ENCODE results near the gene KLHL13.

DNA sequence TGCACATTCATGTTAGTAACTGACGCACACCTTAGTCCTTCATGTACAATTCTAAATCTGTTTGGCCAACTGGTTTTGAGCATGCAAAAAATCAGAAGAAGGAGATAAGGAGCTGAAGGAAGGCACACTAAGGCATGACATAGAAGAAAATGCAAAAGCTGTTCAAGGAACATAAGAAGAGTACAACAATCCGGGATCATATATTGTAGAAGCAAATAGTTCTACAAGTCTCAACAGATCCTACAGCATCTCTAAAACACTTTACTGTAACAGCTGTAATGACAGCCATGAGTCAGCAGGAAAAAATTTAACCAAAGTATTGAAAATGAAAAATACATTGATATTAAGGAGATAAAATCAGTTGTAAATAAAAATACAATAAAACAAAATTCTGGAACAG is 57.7 kb downstream of the KLHL13 start:
- TF ChIP-seq, protein P1, sequence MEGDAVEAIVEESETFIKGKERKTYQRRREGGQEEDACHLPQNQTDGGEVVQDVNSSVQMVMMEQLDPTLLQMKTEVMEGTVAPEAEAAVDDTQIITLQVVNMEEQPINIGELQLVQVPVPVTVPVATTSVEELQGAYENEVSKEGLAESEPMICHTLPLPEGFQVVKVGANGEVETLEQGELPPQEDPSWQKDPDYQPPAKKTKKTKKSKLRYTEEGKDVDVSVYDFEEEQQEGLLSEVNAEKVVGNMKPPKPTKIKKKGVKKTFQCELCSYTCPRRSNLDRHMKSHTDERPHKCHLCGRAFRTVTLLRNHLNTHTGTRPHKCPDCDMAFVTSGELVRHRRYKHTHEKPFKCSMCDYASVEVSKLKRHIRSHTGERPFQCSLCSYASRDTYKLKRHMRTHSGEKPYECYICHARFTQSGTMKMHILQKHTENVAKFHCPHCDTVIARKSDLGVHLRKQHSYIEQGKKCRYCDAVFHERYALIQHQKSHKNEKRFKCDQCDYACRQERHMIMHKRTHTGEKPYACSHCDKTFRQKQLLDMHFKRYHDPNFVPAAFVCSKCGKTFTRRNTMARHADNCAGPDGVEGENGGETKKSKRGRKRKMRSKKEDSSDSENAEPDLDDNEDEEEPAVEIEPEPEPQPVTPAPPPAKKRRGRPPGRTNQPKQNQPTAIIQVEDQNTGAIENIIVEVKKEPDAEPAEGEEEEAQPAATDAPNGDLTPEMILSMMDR (IDR thresholded peaks at IDR 0.05), result no peak
- no peak for TF ChIP-seq POLR2A (IDR thresholded peaks at IDR 0.05)
